HG03045 (cell line): Measurements from ENCODE around the gene THUMPD1.
"Not testable (repeated sequence)": the region's sequence is repeated elsewhere in the genome, so short reads cannot be mapped to it uniquely, and the experiment has no call there.

Experiments
- ATAC-seq: cut with Tn5 transposase; IDR thresholded peaks from one replicate; pipeline ENCODE4 v1.9.1; 2021; ENCODE audit warnings: mild to moderate bottlenecking, moderate library complexity; ENCODE audit not compliant: unreplicated experiment

THUMPD1 gene, protein sequence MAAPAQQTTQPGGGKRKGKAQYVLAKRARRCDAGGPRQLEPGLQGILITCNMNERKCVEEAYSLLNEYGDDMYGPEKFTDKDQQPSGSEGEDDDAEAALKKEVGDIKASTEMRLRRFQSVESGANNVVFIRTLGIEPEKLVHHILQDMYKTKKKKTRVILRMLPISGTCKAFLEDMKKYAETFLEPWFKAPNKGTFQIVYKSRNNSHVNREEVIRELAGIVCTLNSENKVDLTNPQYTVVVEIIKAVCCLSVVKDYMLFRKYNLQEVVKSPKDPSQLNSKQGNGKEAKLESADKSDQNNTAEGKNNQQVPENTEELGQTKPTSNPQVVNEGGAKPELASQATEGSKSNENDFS

GRCh38 chr16:20741554-20742285 lies at the start of gene THUMPD1:
Gene THUMPD1, minus strand, starts transcription at chr16:20741818. Its CDS starts 79 bp downstream, at chr16:20741739.
- ATAC-seq = peak; percentile 83

GRCh38 chr16:20789130-20789529 lies 47.5 kb upstream of the THUMPD1 start:
- ATAC-seq = no peak

DNA sequence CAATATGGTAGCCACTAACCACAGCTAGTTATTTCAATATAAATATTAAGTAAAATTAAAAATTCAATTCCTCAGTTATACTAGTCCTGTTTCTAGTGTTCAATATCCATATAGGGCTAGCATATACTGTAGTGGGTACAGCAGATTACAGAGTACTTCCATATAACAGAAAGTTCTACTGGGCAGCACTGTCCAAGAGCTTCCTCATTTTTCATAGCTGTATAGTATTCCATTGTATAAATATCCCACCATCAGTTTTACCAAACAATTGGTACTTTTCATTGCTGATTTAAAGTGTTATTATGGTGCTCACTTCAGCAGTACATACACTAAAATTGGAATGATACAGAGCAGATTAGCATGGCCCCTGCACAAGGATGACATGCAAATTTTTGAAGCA lies 42.6 kb upstream of the THUMPD1 start:
- no peak for ATAC-seq

- no peak for ATAC-seq
Observed at GRCh38 chr16:20782470-20782869, 40.9 kb upstream of the THUMPD1 start.

DNA sequence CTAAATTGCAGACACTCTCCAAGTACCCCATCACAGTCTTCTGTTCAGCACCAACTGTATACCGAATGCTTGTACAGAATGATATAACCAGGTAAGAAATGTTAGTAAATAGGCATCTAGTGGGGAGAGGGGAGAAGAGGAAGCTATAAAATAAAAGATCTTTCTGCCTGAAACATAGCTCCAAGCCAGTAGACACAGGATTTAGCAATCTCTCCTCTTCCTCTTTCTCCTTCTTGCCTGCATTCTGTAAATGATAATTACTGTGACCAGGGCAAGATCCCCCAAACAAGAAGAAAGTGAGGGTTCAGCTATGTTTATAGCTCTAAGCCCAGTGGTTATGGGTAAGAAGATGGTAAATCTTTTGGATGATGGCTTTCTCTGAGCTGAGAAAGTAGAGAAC lies 40.1 kb upstream of the THUMPD1 start:
- no peak for ATAC-seq

- ATAC-seq = no peak
Observed at GRCh38 chr16:20774703-20775362, 33.2 kb upstream of the THUMPD1 start.

- ATAC-seq = no peak
Observed at GRCh38 chr16:20773679-20774078, 32.1 kb upstream of the THUMPD1 start.

DNA sequence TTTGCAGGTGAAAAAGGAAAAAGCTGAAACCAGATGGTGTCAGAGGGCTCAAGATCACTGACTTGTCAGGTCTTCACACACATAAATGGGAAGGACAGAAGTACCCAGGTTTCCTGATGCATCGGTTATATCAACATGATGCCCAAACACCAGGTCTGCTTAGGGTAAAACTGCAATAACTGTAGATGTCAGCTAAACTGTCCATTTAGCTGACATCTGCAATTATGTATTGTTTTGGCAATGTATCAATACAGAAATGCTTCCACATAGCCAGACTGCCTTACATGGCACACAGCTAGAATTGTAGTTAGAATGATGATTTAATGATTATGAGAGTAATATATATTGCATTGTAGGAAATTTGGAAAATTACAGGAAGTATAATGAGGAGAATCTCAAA lies 27.2 kb upstream of the THUMPD1 start:
- ATAC-seq = no peak

DNA sequence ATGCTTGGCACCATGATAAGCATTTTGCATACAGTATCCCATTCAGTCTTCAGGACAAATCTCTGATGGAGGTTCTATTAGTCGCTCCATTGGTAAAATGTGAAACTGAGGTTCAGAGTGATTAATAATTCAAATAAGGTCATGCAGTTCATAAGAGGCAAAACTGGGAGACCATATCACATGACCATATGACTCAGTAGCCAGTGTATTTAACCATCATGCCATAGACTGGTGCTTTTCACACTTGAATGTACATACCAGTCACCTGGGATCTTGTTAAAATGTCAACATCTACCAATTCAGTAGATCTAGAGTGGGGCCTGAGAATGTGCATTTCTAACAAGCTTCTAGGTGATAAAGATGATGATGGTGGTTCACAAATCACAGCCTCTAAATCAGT lies 26.5 kb upstream of the THUMPD1 start:
- no peak for ATAC-seq

DNA sequence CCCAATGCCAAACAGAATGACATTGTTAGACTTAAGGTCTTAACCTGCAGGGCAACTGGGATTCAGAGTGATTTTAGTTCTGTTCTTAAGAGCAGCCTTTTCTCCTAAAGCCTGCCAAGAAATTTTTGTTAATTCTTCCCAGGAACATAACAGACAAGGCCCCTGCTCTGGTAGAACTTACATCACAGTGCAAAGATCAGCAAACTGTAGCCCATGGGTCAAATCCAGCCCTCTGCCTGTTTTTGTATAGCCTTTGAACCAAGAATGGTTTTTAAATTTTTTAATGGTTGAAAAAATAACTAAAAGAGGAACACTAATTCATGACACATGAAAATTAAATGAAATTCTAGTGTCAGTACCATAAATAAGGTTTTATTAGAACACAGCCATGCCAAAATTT lies 26.0 kb upstream of the THUMPD1 start:
- ATAC-seq = no peak

DNA sequence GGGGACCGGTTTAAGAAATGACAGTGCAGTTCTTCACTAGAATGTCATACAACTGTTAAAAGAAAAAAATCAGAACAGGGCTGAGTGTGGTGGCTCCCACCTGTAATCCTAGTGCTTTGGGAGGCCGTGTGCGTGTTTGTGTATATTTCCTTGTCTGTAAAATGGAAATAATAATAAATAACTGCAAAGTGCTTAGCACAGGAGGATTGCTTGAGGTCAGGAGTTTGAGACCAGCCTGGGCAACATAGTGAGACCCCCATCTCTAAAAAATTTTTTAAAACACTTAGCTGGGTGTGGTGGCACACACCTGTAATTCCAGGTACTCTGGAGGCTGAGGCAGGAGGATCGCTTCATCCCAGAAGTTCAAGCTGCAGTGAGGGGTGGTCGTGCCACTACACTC lies 24.7 kb upstream of the THUMPD1 start:
- ATAC-seq = no peak

DNA sequence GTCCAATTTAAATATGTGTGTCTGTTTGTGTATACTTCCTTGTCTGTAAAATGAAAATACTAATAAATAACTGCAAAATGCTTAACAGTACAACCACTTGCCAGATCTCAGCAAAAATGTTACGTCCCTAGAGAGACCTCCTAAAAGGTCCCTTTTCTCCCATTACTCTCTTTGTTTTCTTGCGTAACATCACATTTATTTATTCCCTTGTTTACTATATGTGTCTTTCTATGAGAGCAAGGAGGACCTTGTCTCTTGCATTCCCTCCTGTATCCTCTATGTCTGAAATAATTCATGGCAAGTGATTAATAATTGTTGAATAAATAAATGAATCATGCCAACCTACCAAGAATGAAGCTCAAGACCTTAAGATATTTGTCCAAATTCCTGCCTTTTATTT lies 24.1 kb upstream of the THUMPD1 start:
- no peak for ATAC-seq

GRCh38 chr16:20764448-20764847 lies 22.8 kb upstream of the THUMPD1 start:
- ATAC-seq = not testable (repeated sequence)

GRCh38 chr16:20763461-20764232 lies 22.0 kb upstream of the THUMPD1 start, which contains the start of gene ACSM3:
Gene ACSM3, plus strand, starts transcription at chr16:20764014. Its CDS starts 6,021 bp downstream, at chr16:20770035.
- ATAC-seq = peak; percentile 99

GRCh38 chr16:20762404-20763123 lies 20.9 kb upstream of the THUMPD1 start:
- no peak for ATAC-seq

GRCh38 chr16:20761175-20761574 lies 19.6 kb upstream of the THUMPD1 start:
- no peak for ATAC-seq

- ATAC-seq = no peak
Observed at GRCh38 chr16:20760346-20760745, 18.7 kb upstream of the THUMPD1 start.

GRCh38 chr16:20755799-20756198 lies 14.2 kb upstream of the THUMPD1 start:
- not testable (repeated sequence) for ATAC-seq

GRCh38 chr16:20755238-20755637 lies 13.6 kb upstream of the THUMPD1 start:
- ATAC-seq = no peak

DNA sequence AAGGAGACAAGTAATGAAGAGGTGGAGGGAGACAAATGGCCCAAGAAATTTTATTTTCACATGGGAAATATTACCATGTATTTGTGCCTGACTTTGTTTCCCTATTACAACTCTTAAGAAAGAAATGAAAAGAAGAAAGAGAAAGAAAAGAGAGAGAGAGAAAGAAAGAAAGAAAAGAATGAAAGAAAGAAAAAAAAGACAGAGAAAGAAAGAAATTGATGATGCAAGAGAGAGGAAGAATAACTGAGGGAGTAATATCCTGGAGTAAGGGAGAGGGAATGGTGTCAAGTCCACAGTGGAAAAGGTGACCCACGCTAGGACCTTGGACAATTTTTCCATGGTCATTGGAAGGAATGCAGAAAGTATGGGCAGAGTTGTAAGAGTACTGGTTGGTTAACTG lies 12.1 kb upstream of the THUMPD1 start:
- no peak for ATAC-seq
